Stimulated activated CD8-positive, alpha-beta memory T cell treated with anti-CD3 and anti-CD28 coated beads, Interleukin-7, amount 100 ng/mL, for 4 hours (primary cell): Measurements from ENCODE around the gene VWDE.

Experiments
- DNase-seq, 2 donors: peaks; one replicate each; pipeline ENCODE4 v3.0.0-alpha.2; 2020; ENCODE audit warnings: low read depth in 2 of 2

VWDE gene

DNA sequence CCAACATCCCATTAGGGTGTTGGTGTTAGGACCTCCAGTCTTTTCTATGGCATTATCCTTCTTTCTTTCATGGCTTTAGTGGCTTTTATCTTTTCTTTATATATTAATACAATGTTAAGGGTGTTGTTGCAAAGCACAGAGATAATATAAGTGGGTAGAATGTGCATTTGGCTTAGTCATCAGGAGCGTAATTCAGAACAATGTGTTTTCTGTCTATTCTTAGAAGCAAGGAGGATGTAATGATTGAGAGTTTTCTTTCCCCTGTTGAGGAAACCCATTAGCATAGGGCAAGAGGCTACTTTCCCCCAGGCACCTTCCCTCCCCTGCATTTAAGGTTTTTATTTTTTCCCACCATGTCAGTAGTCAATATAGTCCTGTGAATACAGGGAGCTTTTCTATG lies 112.9 kb downstream of the VWDE start:
- DNase-seq = no peak

DNA sequence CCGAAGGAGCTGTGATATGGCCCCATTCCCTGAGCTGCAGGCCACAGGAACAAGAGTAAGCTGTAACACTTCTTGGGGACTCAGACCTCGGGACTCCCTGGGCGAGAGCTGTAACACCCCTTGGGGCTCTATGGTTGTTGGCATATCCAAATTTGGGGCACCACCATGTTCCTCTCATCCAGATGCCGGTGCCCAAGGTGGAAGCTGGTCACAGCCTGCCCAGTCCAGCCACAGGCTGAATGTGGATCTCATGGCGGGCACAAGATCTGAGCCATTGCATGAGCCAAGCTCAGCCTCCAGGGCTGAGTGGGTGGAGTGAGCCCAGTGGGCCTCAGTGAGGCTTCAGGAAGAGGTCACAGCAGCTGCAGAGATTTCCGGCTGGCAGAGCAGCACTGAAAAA lies 113.7 kb downstream of the VWDE start:
- DNase-seq = no peak

DNA sequence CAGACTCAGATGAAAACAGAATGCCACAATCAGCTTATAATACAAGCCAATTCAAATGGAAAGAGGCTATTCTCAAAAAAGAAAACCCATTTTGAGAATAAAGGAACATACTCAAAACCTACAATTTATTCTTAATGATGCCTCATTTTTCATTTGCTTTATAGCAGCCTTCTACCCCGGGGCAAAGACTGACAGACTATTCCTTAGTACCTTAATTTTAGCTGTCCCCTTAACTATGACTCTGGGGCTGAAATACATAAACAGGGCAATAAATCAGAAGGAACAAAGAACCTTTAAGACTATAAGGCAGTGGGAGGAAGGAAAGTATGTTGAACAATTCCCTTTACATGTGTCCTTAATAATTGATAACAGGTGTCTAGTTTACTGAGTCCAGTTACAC lies 115.8 kb downstream of the VWDE start:
- no peak for DNase-seq

DNA sequence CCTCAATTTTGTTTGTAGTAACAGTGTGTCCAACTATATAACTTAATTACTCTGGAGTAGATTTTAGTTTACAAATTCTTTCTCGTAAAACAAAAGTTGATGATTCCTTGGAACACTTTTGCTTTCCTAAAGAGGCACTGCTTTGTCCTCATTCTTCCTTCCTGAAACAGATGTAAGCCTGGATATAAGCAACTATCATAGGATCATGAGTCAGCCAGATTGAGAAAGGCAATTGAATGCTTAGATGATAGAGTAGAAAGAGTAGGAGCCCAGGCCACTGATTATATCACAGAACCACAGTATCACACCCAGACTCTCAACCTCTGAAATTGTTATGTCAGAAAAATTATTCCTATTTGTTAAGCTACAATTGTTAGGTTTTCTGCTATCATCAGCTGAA lies 122.6 kb downstream of the VWDE start:
- DNase-seq = no peak
